ENCODE data around the gene RPS6KA3. TPM values are rescaled to one million over a fixed set of nuclear protein-coding genes. Genes with fewer than 3 reads are reported as not detected.

RPS6KA3 gene
- total RNA-seq, 1 experiment from 2014 or later, result 9.2 TPM

GRCh38 chrX:20235755-20236154 is 31.0 kb downstream of the RPS6KA3 start:
- H2BK12ac ChIP-seq (ENCODE audit: insufficient read length, low read depth, low read length), result no peak overlapping the region
- H3K14ac ChIP-seq (ENCODE audit: insufficient read depth, low read length), result no peak overlapping the region
- no peaks in the 10 kb centered on the region for H3K79me2 ChIP-seq (ENCODE audit: insufficient read depth, low read length)
- H3T11ph ChIP-seq (ENCODE audit: low read length), result no peak overlapping the region
- Mint-ChIP-seq H3K4me3 (no peak overlapping the region), H3K27me3 (ENCODE audit: low read depth) (no peaks in the 10 kb centered on the region), H3K27ac (no peak overlapping the region), H3K9me3 (peaks cover 60 to 64% of the 10 kb centered on the region in 2 experiments), H3K4me1 (no peaks in the 10 kb centered on the region), H3K36me3 (ENCODE audit: insufficient read depth in 1 of 3, low read depth in 3 of 3) (peaks cover 14 to 31% (median 27%) of the 10 kb centered on the region in 3 experiments; a peak in 6 of 7 replicates)
- no peak overlapping the region for H3K9ac ChIP-seq (ENCODE audit: extremely low read depth, insufficient read length, low read length)
- no peak overlapping the region for H2AK5ac ChIP-seq (ENCODE audit: insufficient read length, low read length)
- no peak overlapping the region for H2BK20ac ChIP-seq (ENCODE audit: low read depth, low read length, poor library complexity, severe bottlenecking)
- no peak overlapping the region for H4K5ac ChIP-seq (ENCODE audit: insufficient read length, low read depth, low read length)
- no peak overlapping the region for H2AFZ ChIP-seq (ENCODE audit: low read length)
- no peak for DNase-seq
- no peaks in the 10 kb centered on the region for H4K20me1 ChIP-seq (ENCODE audit: control insufficient read depth, insufficient read depth, insufficient read length)
- H3K27me3 ChIP-seq (ENCODE audit: insufficient read depth, low read length), result no peaks in the 10 kb centered on the region
- no peaks in the 10 kb centered on the region for H3K79me1 ChIP-seq (ENCODE audit: insufficient read depth, low read depth, low read length, poor library complexity, severe bottlenecking)
- no peak overlapping the region for H2BK120ac ChIP-seq (ENCODE audit: low read depth, low read length, poor library complexity, severe bottlenecking)
- TF ChIP-seq CTCF (conservative IDR thresholded peaks at IDR 0.05), result no peak
- no peak overlapping the region for H4K91ac ChIP-seq (ENCODE audit: insufficient read length, low read depth, low read length)
- H2BK5ac ChIP-seq (ENCODE audit: insufficient read length, low read length), result no peak overlapping the region
- no peaks in the 10 kb centered on the region for H3K23me2 ChIP-seq (ENCODE audit: insufficient read length, low read depth, low read length, poor library complexity, severe bottlenecking)
- H3K27ac ChIP-seq (ENCODE audit: insufficient read length, low read depth, low read length), result no peak overlapping the region
- H3K4me1 ChIP-seq (ENCODE audit: insufficient read depth, low read length), result no peaks in the 10 kb centered on the region
- peaks cover 14% of the 10 kb centered on the region for H3K9me3 ChIP-seq (ENCODE audit: control insufficient read depth, low read depth, low read length)
- H3K4ac ChIP-seq (ENCODE audit: low read depth, low read length), result no peak overlapping the region
- no peak overlapping the region for H3K4me2 ChIP-seq (ENCODE audit: insufficient read depth, insufficient read length, low read length)
- H4K8ac ChIP-seq (replicated peaks; ENCODE audit: insufficient read length, low read depth, low read length), result no peak overlapping the region
- no peak overlapping the region for H2BK15ac ChIP-seq (ENCODE audit: low read depth, low read length)
- no peak overlapping the region for H3K23ac ChIP-seq (ENCODE audit: insufficient read length, low read depth, low read length)
- no peak overlapping the region for H3K56ac ChIP-seq (ENCODE audit: insufficient read length, low read depth, low read length)
- no peak overlapping the region for H3K18ac ChIP-seq (ENCODE audit: insufficient read length, low read depth, low read length)
